SK-N-SH treated with all-trans-retinoic acid at 6 μM for 48 hours (cell line): ENCODE measurements around the gene APOA5.

Experiments used
- ATAC-seq: fragments of 200-7000 bp; cut with Tn5 transposase; 3 replicates; pipeline ENCODE4 v1.9.1; 2020; ENCODE audit warnings: mild to moderate bottlenecking, moderate library complexity
- BACH2 ChIP-seq: fragments of 250-450 bp; sonication (Bioruptor Pico); IDR thresholded peaks from 2 replicates; pipeline ENCODE4 v1.9.0; 2021; ENCODE audit warnings: mild to moderate bottlenecking, borderline replicate concordance
- CREB5 ChIP-seq: fragments of 250-450 bp; sonication (Bioruptor Pico); IDR thresholded peaks from 2 replicates; pipeline ENCODE4 v1.5.1; 2020; ENCODE audit warnings: low read depth, mild to moderate bottlenecking, moderate library complexity
- CSDC2 ChIP-seq: fragments of 250-450 bp; sonication (Bioruptor Pico); IDR thresholded peaks from 2 replicates; pipeline ENCODE4 v1.5.0; 2020; ENCODE audit warnings: mild to moderate bottlenecking, moderate library complexity
- CSRNP3 ChIP-seq: fragments of 250-450 bp; sonication (Bioruptor Pico); IDR thresholded peaks from 2 replicates; pipeline ENCODE4 v1.5.1; 2021; ENCODE audit warnings: mild to moderate bottlenecking, moderate library complexity
- ESRRG ChIP-seq: fragments of 250-450 bp; sonication (Bioruptor Pico); IDR thresholded peaks from 2 replicates; pipeline ENCODE4 v1.6.1; 2021; ENCODE audit warnings: mild to moderate bottlenecking
- ISL1 ChIP-seq: fragments of 250-450 bp; sonication (Bioruptor Pico); IDR thresholded peaks from 2 replicates; pipeline ENCODE4 v2.1.2; 2022; ENCODE audit warnings: mild to moderate bottlenecking, moderate library complexity
- PATZ1 ChIP-seq: fragments of 250-450 bp; sonication (Bioruptor Pico); IDR thresholded peaks from 2 replicates; pipeline ENCODE4 v1.8.0; 2020; ENCODE audit warnings: mild to moderate bottlenecking, moderate library complexity, borderline replicate concordance
- POU6F1 ChIP-seq: fragments of 250-450 bp; sonication (Bioruptor Pico); IDR thresholded peaks from 2 replicates; pipeline ENCODE4 v1.8.0; 2021; ENCODE audit warnings: low read depth, mild to moderate bottlenecking, moderate library complexity, borderline replicate concordance
- PPARA ChIP-seq: fragments of 250-450 bp; sonication (Bioruptor Pico); IDR thresholded peaks from 2 replicates; pipeline ENCODE4 v1.5.0; 2020; ENCODE audit warnings: mild to moderate bottlenecking, borderline replicate concordance
- RARB ChIP-seq: fragments of 250-450 bp; sonication (Bioruptor Pico); IDR thresholded peaks from 2 replicates; pipeline ENCODE4 v1.8.0; 2021; ENCODE audit warnings: mild to moderate bottlenecking, moderate library complexity
- SNAI2 ChIP-seq: fragments of 250-450 bp; sonication (Bioruptor Pico); IDR thresholded peaks from 2 replicates; pipeline ENCODE4 v1.5.0; 2020; ENCODE audit warnings: mild to moderate bottlenecking, moderate library complexity
- TOX ChIP-seq: fragments of 250-450 bp; sonication (Bioruptor Pico); IDR thresholded peaks from 2 replicates; pipeline ENCODE4 v1.8.0; 2021; ENCODE audit warnings: mild to moderate bottlenecking, moderate library complexity, borderline replicate concordance
- ZC3H10 ChIP-seq: fragments of 250-450 bp; sonication (Bioruptor Pico); IDR thresholded peaks from 2 replicates; pipeline ENCODE4 v1.5.1; 2021; ENCODE audit warnings: mild to moderate bottlenecking, moderate library complexity
- ZFP3 ChIP-seq: fragments of 250-450 bp; sonication (Bioruptor Pico); IDR thresholded peaks from 2 replicates; pipeline ENCODE4 v1.5.0; 2020; ENCODE audit warnings: mild to moderate bottlenecking, moderate library complexity
- ZNF565 ChIP-seq: fragments of 450-650 bp; formaldehyde crosslinking; conservative IDR thresholded peaks from 2 replicates; pipeline ENCODE4 v1.5.0; 2020; ENCODE audit warnings: low read depth, mild to moderate bottlenecking, moderate library complexity
- ZNF70 ChIP-seq: fragments of 450-650 bp; formaldehyde crosslinking; IDR thresholded peaks from 2 replicates; pipeline ENCODE4 v1.5.0; 2020; ENCODE audit warnings: mild to moderate bottlenecking, moderate library complexity
- ZNF8 ChIP-seq: fragments of 450-650 bp; formaldehyde crosslinking; IDR thresholded peaks from 2 replicates; pipeline ENCODE4 v1.5.0; 2020; ENCODE audit warnings: mild to moderate bottlenecking, moderate library complexity

APOA5 gene

DNA sequence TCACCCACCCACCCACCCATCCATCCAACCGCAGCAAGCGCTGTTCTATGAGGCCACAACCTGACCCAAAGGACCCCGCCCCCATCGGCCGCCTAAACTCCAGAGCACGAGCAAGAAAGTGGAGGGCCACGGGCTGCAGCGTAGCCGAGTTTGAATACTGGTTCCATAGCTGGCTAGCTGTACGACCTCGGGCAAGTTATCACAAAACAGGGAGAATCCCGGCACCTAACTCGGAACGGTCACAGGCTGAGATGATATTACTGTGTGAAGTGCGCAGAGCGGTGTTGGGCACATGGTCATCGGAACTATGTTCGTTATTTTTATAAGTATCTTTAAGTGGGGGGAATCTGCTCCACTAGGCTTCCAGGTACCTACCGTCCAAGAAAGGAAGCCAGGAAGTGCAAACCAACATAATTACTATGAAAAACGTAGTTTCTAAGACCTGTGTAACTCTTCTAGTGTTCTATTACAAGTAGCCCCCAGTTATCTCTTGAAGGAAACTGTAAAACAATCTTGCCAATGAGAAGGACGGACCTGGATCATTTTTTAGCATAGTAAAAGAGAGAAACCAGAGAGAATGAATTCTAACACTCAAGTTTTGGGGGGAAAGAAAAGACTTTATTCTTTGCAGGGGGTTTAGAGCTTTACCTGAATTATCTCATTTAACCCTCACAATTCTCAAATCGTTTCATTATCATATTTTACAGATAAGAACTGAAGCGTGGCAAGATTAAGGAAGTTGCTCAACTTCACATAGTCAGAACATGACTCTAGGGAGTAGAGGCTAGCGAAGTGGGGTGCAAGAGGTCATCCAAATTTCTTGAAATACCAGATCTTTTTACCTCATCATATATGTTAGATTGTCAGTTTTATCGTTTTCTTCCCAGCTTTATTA lies 18.2 kb downstream of the APOA5 start:
- ATAC-seq, result peak; percentile 80
- no peak for TF ChIP-seq ZNF70 (CRISPR knock-in tag)
- TF ChIP-seq PATZ1 (CRISPR knock-in tag), result no peak
- no peak for TF ChIP-seq ESRRG
- no peak for TF ChIP-seq ZFP3 (CRISPR knock-in tag)
- TF ChIP-seq RARB (CRISPR knock-in tag), result no peak
- TF ChIP-seq ZNF8 (CRISPR knock-in tag), result no peak
- no peak for TF ChIP-seq CREB5 (CRISPR knock-in tag)
- TF ChIP-seq, all 23 proteins: peak for 0

- TF ChIP-seq CREB5 (CRISPR knock-in tag) (no peak), ESRRG (0 out of 2 replicates have a peak, but pooled peaks have one; percentile 5), RARB (CRISPR knock-in tag) (no peak)
- ATAC-seq, result peak; percentile 87
These were observed 19.1 kb downstream of the APOA5 start, which contains the start of gene BUD13 for GRCh38 chr11:116772443-116773202. Gene BUD13 (minus strand): TSS chr11:116772987. CDS start chr11:116772964, 23 bp downstream.

DNA sequence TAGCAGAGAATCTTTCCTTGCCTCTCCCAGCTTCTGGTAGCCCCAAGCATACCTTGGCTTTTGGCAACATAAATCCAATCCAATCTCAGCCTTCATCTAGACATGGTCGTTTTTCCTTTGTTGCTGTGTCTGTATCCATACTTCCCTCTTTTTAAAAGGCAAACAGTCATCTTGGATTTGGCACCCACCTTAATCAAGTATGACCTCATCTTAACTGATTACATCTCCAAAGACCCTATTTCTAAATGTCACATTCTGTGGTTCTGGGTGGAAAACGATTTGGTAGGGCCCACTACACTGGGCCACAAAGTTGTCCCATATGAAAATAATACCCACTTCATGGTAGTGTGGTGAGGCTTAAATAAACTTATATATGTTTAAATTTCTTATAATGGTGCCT lies 19.7 kb downstream of the APOA5 start:
- no peak for TF ChIP-seq SNAI2
- TF ChIP-seq ZNF8 (CRISPR knock-in tag), result no peak
- no peak for TF ChIP-seq PPARA (CRISPR knock-in tag)
- no peak for TF ChIP-seq POU6F1 (CRISPR knock-in tag)
- no peak for TF ChIP-seq ESRRG
- no peak for TF ChIP-seq ZNF565 (CRISPR knock-in tag)
- no peak for TF ChIP-seq CSRNP3 (CRISPR knock-in tag)
- TF ChIP-seq CREB5 (CRISPR knock-in tag), result no peak
- no peak for TF ChIP-seq ISL1 (CRISPR knock-in tag)
- no peak for TF ChIP-seq ZC3H10
- no peak for TF ChIP-seq TOX
- no peak for TF ChIP-seq BACH2 (CRISPR knock-in tag)
- TF ChIP-seq CSDC2 (CRISPR knock-in tag), result no peak
- no peak for ATAC-seq
